Sigmoid colon (tissue), 7 donors: Measurements from ENCODE around the gene OR8H3. TPM values are rescaled to one million over a fixed set of nuclear protein-coding genes. Genes with fewer than 3 reads are reported as not detected.

Experiments
- DNase-seq: peaks from one replicate; pipeline ENCODE4 v3.0.0-alpha.2; 2019
- H3K27ac ChIP-seq, 4 donors: fragments of 200-600 bp; sonication (generic); one replicate each; pipeline ENCODE4 v1.5.1; 2016 to 2019; ENCODE audit warnings: mild to moderate bottlenecking in 1 of 4
- H3K27me3 ChIP-seq, 3 donors: fragments of 200-600 bp; sonication (generic); one replicate each; pipeline ENCODE4 v1.5.1; 2019; ENCODE audit warnings: mild to moderate bottlenecking in 1 of 3
- H3K36me3 ChIP-seq, 4 donors: fragments of 200-600 bp; sonication (generic); one replicate each; pipeline ENCODE4 v1.5.1; 2016 to 2019
- H3K4me1 ChIP-seq, 4 donors: fragments of 200-600 bp; sonication (generic); one replicate each; pipeline ENCODE4 v1.5.1; 2017 to 2019
- H3K4me3 ChIP-seq, 4 donors: fragments of 200-600 bp; sonication (generic); one replicate each; pipeline ENCODE4 v1.5.1; 2017 to 2019; ENCODE audit warnings: mild to moderate bottlenecking in 2 of 4, moderate library complexity in 1 of 4
- H3K9me3 ChIP-seq, 4 donors: fragments of 200-600 bp in 3 of 4; sonication (generic) in 3 of 4; one replicate each; pipeline versions ENCODE4 v1.5.1 to v1.6.1; 2013 to 2019
- EP300 ChIP-seq, 4 donors: sonication (generic); formaldehyde crosslinking; IDR thresholded peaks; one replicate each; pipeline ENCODE4 v1.6.1; 2017; ENCODE audit warnings: antibody characterized with exemption in 4 of 4
- POLR2A ChIP-seq, 2 donors: fragments of 450-650 bp; IDR thresholded peaks; one replicate each; pipeline ENCODE4 v1.6.1; 2016; ENCODE audit warnings: antibody characterized with exemption in 2 of 2, mild to moderate bottlenecking in 2 of 2, moderate library complexity in 2 of 2
- POLR2AphosphoS5 ChIP-seq, 4 donors: sonication (generic); formaldehyde crosslinking; IDR thresholded peaks; one replicate each; pipeline ENCODE4 v1.6.1; 2017; ENCODE audit warnings: antibody characterized with exemption in 4 of 4
- WGBS, 2 donors: extraction: QIAGEN DNeasy Blood & Tissue Kit; methylation state at CpG; one replicate each; pipeline ENCODE4 v1.1.7; 2013; 5-methylcytosine and 5-hydroxymethylcytosine counted together
- intact Hi-C: fragments of 100-400 bp; cut with DNase I; formaldehyde crosslinking; loops from one replicate; pipeline ENCODE4 v1.15.1; 2023
- polyA plus RNA-seq, 3 donors: library from polyadenylated mRNA; stranded (reverse); fragments of 200-250 nt; gene quantifications; one replicate each; pipeline ENCODE4 v1.2.3, GENCODE V29; 2013
- small RNA-seq, 3 donors: library from RNA; depleted of rRNA; stranded (forward); fragments of <200 nt; gene quantifications; one replicate each; pipeline ENCODE3, GENCODE V24; 2016
- total RNA-seq, 4 donors: library from RNA; depleted of rRNA; stranded (reverse); fragments of >200 nt; gene quantifications; one replicate each; pipeline ENCODE4 v1.1.0, GENCODE V29; 2016
- TF ChIP-seq, protein P1 (sequence below), 4 experiments: fragments of 450-650 bp in 3 of 4; fragments of 200-600 bp in 1 of 4; IDR thresholded peaks; one replicate each; pipeline ENCODE4 v1.5.1; 2016 to 2019; ENCODE audit warnings: antibody characterized with exemption in 4 of 4, mild to moderate bottlenecking in 3 of 4, moderate library complexity in 2 of 4
- donor health status: healthy with polysubstance abuse.
- donor health status: Bipolar disorder and iron deficiency.
- donor health status: healthy.

OR8H3 gene
- total and polyA plus RNA-seq, 7 donors = not detected

- no peak for DNase-seq
- no peaks in the 10 kb centered on the region for H3K4me1 ChIP-seq
- H3K27me3 ChIP-seq = no peaks in the 10 kb centered on the region
- no peak overlapping the region for H3K27ac ChIP-seq
- H3K4me3 ChIP-seq = no peak overlapping the region
- 45 to 79% methylated on average over 3 of the region's 3 CpGs for WGBS, 2 donors
- no peaks in the 10 kb centered on the region for H3K9me3 ChIP-seq
- intact Hi-C loops = no loop called here
- H3K36me3 ChIP-seq = no peaks in the 10 kb centered on the region
- TF ChIP-seq POLR2AphosphoS5 (IDR thresholded peaks at IDR 0.05) (no peak), EP300 (IDR thresholded peaks at IDR 0.05) (no peak), POLR2A (IDR thresholded peaks at IDR 0.05) (no peak)
- TF ChIP-seq, protein P1, sequence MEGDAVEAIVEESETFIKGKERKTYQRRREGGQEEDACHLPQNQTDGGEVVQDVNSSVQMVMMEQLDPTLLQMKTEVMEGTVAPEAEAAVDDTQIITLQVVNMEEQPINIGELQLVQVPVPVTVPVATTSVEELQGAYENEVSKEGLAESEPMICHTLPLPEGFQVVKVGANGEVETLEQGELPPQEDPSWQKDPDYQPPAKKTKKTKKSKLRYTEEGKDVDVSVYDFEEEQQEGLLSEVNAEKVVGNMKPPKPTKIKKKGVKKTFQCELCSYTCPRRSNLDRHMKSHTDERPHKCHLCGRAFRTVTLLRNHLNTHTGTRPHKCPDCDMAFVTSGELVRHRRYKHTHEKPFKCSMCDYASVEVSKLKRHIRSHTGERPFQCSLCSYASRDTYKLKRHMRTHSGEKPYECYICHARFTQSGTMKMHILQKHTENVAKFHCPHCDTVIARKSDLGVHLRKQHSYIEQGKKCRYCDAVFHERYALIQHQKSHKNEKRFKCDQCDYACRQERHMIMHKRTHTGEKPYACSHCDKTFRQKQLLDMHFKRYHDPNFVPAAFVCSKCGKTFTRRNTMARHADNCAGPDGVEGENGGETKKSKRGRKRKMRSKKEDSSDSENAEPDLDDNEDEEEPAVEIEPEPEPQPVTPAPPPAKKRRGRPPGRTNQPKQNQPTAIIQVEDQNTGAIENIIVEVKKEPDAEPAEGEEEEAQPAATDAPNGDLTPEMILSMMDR (IDR thresholded peaks at IDR 0.05) = no peak
These were observed 41.6 kb downstream of the OR8H3 start for GRCh38 chr11:56163804-56164203.

- Histone ChIP-seq H3K4me3 (no peak overlapping the region), H3K27me3 (no peaks in the 10 kb centered on the region), H3K27ac (no peak overlapping the region), H3K36me3 (no peaks in the 10 kb centered on the region), H3K9me3 (peaks cover 0 to 3% (median 0%) of the 10 kb centered on the region in 4 donors), H3K4me1 (no peaks in the 10 kb centered on the region)
- TF ChIP-seq POLR2AphosphoS5 (IDR thresholded peaks at IDR 0.05) (no peak), POLR2A (IDR thresholded peaks at IDR 0.05) (no peak), EP300 (IDR thresholded peaks at IDR 0.05) (no peak)
- TF ChIP-seq, protein P1 (IDR thresholded peaks at IDR 0.05) = no peak
- 10 to 52% methylated on average over 3 of the region's 3 CpGs for WGBS, 2 donors
- intact Hi-C loops = no loop called here
- DNase-seq = no peak
These were observed 50.2 kb downstream of the OR8H3 start for GRCh38 chr11:56172256-56172830.

Small RNA genes within 50 kb of the gene (small RNA-seq; reads per million reads assigned to genes)
- 0 reads per million in 3 donors for gene OR8I4P

Other genes with a start within 250 kb of the OR8H3 start
- gene TRIM51, start 239.1 kb upstream of the OR8H3 start, total RNA-seq = not detected
- gene TRIM51, start 239.1 kb upstream of the OR8H3 start, polyA plus RNA-seq = not detected
- not detected for gene OR5W2, start 207.8 kb upstream of the OR8H3 start, total RNA-seq
- not detected for gene OR5W2, start 207.8 kb upstream of the OR8H3 start, polyA plus RNA-seq
- gene OR5I1, start 186.0 kb upstream of the OR8H3 start, total RNA-seq = not detected
- gene OR5I1, start 186.0 kb upstream of the OR8H3 start, polyA plus RNA-seq = not detected
- gene OR10AG1, start 152.4 kb upstream of the OR8H3 start, total RNA-seq = not detected
- gene OR10AG1, start 152.4 kb upstream of the OR8H3 start, polyA plus RNA-seq = not detected
- gene OR5F1, start 127.7 kb upstream of the OR8H3 start, total RNA-seq = not detected
- not detected for gene OR5F1, start 127.7 kb upstream of the OR8H3 start, polyA plus RNA-seq
- not detected for gene OR5AS1, start 94.7 kb upstream of the OR8H3 start, total RNA-seq
- not detected for gene OR5AS1, start 94.7 kb upstream of the OR8H3 start, polyA plus RNA-seq
- not detected for gene OR8I2, start 29.1 kb upstream of the OR8H3 start, total RNA-seq
- gene OR8I2, start 29.1 kb upstream of the OR8H3 start, polyA plus RNA-seq = not detected
- gene OR8H2, start 18.7 kb upstream of the OR8H3 start, total RNA-seq = not detected
- gene OR8H2, start 18.7 kb upstream of the OR8H3 start, polyA plus RNA-seq = not detected
- not detected for gene OR8J3, start 17.8 kb downstream of the OR8H3 start, total RNA-seq
- not detected for gene OR8J3, start 17.8 kb downstream of the OR8H3 start, polyA plus RNA-seq
- not detected for gene OR8K5, start 37.9 kb downstream of the OR8H3 start, total RNA-seq
- gene OR8K5, start 37.9 kb downstream of the OR8H3 start, polyA plus RNA-seq = not detected
- not detected for gene OR5J2, start 54.2 kb downstream of the OR8H3 start, total RNA-seq
- gene OR5J2, start 54.2 kb downstream of the OR8H3 start, polyA plus RNA-seq = not detected
- gene OR5T2, start 111.9 kb downstream of the OR8H3 start, total RNA-seq = not detected
- gene OR5T2, start 111.9 kb downstream of the OR8H3 start, polyA plus RNA-seq = not detected
- not detected for gene OR5T3, start 129.9 kb downstream of the OR8H3 start, total RNA-seq
- gene OR5T3, start 129.9 kb downstream of the OR8H3 start, polyA plus RNA-seq = not detected
- gene OR5T1, start 151.8 kb downstream of the OR8H3 start, total RNA-seq = not detected
- gene OR5T1, start 151.8 kb downstream of the OR8H3 start, polyA plus RNA-seq = not detected
- not detected for gene OR8H1, start 169.9 kb downstream of the OR8H3 start, total RNA-seq
- not detected for gene OR8H1, start 169.9 kb downstream of the OR8H3 start, polyA plus RNA-seq
- not detected for gene OR8K3, start 192.8 kb downstream of the OR8H3 start, total RNA-seq
- not detected for gene OR8K3, start 192.8 kb downstream of the OR8H3 start, polyA plus RNA-seq
- gene OR8K1, start 223.7 kb downstream of the OR8H3 start, total RNA-seq = not detected
- not detected for gene OR8K1, start 223.7 kb downstream of the OR8H3 start, polyA plus RNA-seq
- not detected for gene OR8J1, start 231.9 kb downstream of the OR8H3 start, total RNA-seq
- not detected for gene OR8J1, start 231.9 kb downstream of the OR8H3 start, polyA plus RNA-seq